ENCODE results near the gene SEMA3F.

The SEMA3F gene

GRCh38 chr3:50236484-50237132, 81.5 kb downstream of the SEMA3F start:
- DNase-seq: no peak

GRCh38 chr3:50237133-50237651, 82.1 kb downstream of the SEMA3F start:
- peak; percentile 16 for DNase-seq

DNA sequence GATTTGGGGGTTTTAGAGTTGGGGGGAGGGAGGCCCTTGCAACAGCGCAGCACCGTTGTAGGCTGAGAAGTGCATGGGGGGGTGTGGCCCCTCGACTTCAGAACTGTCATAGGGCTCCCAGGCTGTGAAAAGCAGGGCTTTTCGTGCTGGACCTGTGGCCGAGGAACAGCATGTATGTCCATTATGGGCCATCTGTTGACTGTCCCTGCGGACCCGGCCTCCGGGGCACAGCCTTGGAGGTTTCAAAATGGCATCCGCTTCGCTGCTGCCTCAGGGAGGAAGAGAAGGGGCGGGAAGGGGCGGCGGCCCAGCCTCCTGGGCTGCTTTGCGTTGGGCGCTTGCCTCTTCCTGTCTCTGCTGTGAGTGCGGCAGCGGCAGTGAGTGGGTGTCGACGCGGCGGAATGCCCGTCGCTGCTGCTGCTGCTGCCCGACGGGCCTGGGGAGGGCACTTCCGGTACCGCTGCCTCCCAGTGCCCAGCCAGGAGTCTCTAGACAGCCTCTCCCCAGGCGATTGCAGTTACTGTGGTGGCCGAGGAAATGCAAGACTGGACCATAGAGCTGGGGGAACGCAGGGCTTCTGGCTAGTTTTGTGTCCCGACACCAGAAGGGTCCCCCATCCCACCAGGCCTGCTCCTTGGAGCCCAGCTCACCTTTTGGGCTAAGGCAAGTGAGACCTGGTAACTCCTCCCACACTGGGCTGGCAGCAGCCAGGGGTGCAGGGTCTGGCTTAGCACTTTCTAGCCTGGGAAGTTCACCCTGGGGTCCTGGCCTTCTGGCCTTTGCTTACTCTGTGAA, 82.8 kb downstream of the SEMA3F start:
- peak; percentile 80 for DNase-seq

DNA sequence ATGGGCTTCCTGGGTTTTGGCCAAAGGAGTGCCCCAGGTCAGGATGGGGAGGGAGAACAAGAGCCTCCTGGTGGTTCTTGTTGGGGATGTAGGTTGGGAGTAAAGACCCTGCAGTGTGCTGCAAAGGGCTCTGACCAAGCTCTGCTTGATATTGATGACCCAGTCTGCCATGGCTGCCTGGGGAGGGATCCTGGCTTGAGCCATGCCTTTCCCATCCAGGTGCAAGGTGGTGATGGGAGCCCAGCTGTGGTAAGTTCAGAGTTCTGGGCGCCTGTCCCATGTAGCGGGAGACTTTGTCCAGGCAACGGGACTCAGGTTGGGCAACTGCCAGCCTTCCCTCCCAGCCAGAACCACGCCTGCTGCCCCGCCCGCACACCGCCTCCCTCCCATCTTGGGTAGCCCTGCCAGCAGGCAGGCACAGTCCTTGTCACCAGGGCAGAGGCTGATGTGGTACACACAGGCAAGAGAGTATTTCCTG, 83.5 kb downstream of the SEMA3F start:
- DNase-seq: no peak

All from effector CD4-positive, alpha-beta T cell (primary cell).